ENCODE measurements around the gene COL4A3. TPM values are rescaled to one million over a fixed set of nuclear protein-coding genes. Genes with fewer than 3 reads are reported as not detected.

Gene COL4A3
- polyA plus RNA-seq (2012; ENCODE audit: insufficient read length, low read depth): not detected

DNA sequence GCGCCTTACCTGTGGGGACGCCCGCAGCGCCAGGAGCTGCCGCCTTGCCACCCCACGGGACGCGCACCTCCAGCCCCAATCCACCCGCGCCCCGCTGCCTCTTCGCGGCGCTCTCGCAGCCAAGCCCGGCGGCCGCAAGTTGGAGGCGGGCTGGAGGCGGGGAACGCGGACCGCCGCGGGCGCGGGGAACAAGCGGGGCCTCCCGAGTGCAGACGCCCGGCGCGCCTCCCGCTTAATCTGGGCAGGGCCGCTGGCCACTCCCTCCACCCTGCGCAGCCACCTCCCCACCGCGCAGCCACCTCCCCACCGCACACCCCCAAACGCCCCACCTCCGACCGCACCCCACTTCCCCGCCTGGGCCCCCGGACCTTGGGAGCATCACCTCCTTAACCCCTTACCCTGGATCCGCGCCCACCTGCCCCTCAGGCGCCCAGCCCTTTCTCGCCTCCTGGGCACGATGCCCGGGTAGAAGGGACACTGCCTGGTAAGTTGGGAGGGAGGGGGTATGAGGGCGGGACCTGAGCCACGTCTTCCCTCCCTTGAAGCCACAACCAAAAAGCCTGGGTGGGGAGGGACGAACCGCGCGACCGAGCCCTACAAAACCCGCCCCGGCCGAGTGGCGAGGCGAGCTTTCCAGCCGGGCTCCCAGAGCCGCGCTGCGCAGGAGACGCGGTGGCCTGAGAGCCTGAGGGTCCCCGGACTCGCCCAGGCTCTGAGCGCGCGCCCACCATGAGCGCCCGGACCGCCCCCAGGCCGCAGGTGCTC is at the start of gene COL4A3, which contains the start of gene COL4A4:
Gene COL4A3, plus strand, starts transcription at position 627 of the 765 bp plus-strand sequence. Its CDS starts 103 bp downstream, at position 730.
Gene COL4A4, minus strand, starts transcription at position 208 of the 765 bp plus-strand sequence. CDS start 16,722 bp downstream, outside the sequence.
- TF ChIP-seq, protein P1, sequence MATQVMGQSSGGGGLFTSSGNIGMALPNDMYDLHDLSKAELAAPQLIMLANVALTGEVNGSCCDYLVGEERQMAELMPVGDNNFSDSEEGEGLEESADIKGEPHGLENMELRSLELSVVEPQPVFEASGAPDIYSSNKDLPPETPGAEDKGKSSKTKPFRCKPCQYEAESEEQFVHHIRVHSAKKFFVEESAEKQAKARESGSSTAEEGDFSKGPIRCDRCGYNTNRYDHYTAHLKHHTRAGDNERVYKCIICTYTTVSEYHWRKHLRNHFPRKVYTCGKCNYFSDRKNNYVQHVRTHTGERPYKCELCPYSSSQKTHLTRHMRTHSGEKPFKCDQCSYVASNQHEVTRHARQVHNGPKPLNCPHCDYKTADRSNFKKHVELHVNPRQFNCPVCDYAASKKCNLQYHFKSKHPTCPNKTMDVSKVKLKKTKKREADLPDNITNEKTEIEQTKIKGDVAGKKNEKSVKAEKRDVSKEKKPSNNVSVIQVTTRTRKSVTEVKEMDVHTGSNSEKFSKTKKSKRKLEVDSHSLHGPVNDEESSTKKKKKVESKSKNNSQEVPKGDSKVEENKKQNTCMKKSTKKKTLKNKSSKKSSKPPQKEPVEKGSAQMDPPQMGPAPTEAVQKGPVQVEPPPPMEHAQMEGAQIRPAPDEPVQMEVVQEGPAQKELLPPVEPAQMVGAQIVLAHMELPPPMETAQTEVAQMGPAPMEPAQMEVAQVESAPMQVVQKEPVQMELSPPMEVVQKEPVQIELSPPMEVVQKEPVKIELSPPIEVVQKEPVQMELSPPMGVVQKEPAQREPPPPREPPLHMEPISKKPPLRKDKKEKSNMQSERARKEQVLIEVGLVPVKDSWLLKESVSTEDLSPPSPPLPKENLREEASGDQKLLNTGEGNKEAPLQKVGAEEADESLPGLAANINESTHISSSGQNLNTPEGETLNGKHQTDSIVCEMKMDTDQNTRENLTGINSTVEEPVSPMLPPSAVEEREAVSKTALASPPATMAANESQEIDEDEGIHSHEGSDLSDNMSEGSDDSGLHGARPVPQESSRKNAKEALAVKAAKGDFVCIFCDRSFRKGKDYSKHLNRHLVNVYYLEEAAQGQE (IDR thresholded peaks at IDR 0.05; ENCODE audit: insufficient read depth in 1 of 2, low read depth in 2 of 2, low read length in 2 of 2): no peak
- TF ChIP-seq TAF1 (IDR thresholded peaks at IDR 0.05; ENCODE audit: borderline replicate concordance, insufficient read depth, low read length): no peak
- no peak for TF ChIP-seq POLR2AphosphoS5 (IDR thresholded peaks at IDR 0.05; ENCODE audit: low read depth, low read length)
- TF ChIP-seq SIN3A (IDR thresholded peaks at IDR 0.05; ENCODE audit: borderline replicate concordance, insufficient read depth, low read length): no peak
- TF ChIP-seq FOXP2 (optimal IDR thresholded peaks at IDR 0.05; ENCODE audit: borderline replicate concordance, extremely low read depth, extremely low read length, insufficient read depth): no peak

DNA sequence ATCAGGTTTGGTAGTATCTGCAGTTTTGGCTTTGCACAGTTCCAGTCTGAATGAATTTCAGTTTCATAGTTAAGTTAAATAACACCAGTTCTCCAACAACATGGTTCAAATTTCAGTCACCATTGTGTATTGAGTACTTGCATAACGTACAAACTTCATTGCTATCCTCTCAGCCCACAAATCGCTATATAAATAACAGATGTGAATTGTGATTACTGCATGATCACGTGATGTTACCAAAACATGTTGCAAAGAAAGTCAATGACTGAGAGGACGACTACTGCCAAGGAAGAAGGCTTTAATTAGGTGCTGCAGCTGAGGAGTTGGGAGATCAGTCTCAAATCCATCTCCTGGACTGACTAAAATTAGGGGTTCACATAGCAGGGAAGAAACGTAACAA is 48.7 kb upstream of the COL4A3 start:
- TF ChIP-seq SIN3A (IDR thresholded peaks at IDR 0.05; ENCODE audit: borderline replicate concordance, insufficient read depth, low read length) (no peak), FOXP2 (optimal IDR thresholded peaks at IDR 0.05; ENCODE audit: borderline replicate concordance, extremely low read depth, extremely low read length, insufficient read depth) (no peak), POLR2AphosphoS5 (IDR thresholded peaks at IDR 0.05; ENCODE audit: low read depth, low read length) (no peak), TAF1 (IDR thresholded peaks at IDR 0.05; ENCODE audit: borderline replicate concordance, insufficient read depth, low read length) (no peak)
- TF ChIP-seq, protein P1 (IDR thresholded peaks at IDR 0.05; ENCODE audit: insufficient read depth in 1 of 2, low read depth in 2 of 2, low read length in 2 of 2): no peak

DNA sequence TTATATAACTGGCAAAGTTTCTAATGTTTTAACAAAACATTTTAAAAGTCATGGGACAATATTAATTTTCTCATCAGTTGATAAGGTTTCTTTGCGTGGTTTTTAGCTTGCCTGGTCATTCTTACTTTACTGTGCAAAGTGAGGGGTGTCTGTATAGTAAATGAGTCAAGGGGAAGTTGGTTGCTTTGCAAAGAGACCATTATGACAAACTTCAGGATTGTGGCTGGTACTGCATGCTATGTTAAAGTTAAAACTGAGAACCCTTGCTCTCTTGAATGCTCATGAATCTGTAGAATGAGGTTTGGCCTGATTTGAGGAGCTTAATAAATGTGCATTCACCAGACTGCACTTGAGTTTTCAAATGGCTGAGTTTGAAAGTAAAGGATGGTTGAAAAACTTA is 47.4 kb upstream of the COL4A3 start:
- TF ChIP-seq FOXP2 (optimal IDR thresholded peaks at IDR 0.05; ENCODE audit: borderline replicate concordance, extremely low read depth, extremely low read length, insufficient read depth) (no peak), SIN3A (IDR thresholded peaks at IDR 0.05; ENCODE audit: borderline replicate concordance, insufficient read depth, low read length) (no peak), TAF1 (IDR thresholded peaks at IDR 0.05; ENCODE audit: borderline replicate concordance, insufficient read depth, low read length) (no peak), POLR2AphosphoS5 (IDR thresholded peaks at IDR 0.05; ENCODE audit: low read depth, low read length) (no peak)
- TF ChIP-seq, protein P1 (IDR thresholded peaks at IDR 0.05; ENCODE audit: insufficient read depth in 1 of 2, low read depth in 2 of 2, low read length in 2 of 2): no peak

DNA sequence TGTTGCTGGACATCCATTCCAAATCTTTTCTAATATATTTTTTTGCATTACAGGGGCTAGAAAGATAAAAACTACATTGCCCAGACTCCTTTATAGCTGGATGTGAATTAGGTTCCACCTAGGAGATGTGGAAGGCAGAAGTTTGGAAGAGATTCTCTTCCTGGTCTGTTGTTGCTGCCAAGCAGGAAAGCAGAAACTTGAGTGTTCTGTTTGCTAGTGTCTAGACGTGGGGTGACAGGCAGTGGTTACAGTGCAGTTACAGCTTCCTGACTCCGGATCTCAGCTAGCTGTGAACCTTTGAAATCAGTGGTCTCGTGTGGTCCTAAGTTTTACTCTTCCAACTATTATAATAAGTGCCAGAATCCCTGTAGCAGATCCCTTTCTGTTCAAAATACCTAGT is 46.6 kb upstream of the COL4A3 start:
- no peak for TF ChIP-seq POLR2AphosphoS5 (IDR thresholded peaks at IDR 0.05; ENCODE audit: low read depth, low read length)
- TF ChIP-seq, protein P1 (IDR thresholded peaks at IDR 0.05; ENCODE audit: insufficient read depth in 1 of 2, low read depth in 2 of 2, low read length in 2 of 2): peak in 1 of 2 experiments; percentile 29; a peak in 1 of 4 replicates
- TF ChIP-seq SIN3A (IDR thresholded peaks at IDR 0.05; ENCODE audit: borderline replicate concordance, insufficient read depth, low read length): 0 out of 2 replicates have a peak, but pooled peaks have one; percentile 29

All from PFSK-1 (cell line).